Karpas-422 (cell line): ENCODE results near the gene RARB. TPM values are rescaled to one million over a fixed set of nuclear protein-coding genes. Genes with fewer than 3 reads are reported as not detected.

Experiments
- DNase-seq: peaks from one replicate; pipeline ENCODE4 v3.0.0-alpha.2; 2015
- H2AFZ ChIP-seq: fragments of 200-600 bp; sonication (generic); 2 replicates; pipeline ENCODE4 v1.6.1; 2014; ENCODE audit warnings: antibody characterized with exemption, low read length, mixed read lengths
- H3K27ac ChIP-seq: fragments of 200-600 bp; sonication (generic); 2 replicates; pipeline ENCODE4 v1.5.1; 2014; ENCODE audit warnings: mild to moderate bottlenecking, low read length, moderate library complexity
- H3K27me3 ChIP-seq: fragments of 200-600 bp; sonication (generic); 2 replicates; pipeline ENCODE4 v1.6.1; 2014; ENCODE audit warnings: low read length, mixed read lengths
- H3K36me3 ChIP-seq: fragments of 200-600 bp; sonication (generic); 2 replicates; pipeline ENCODE4 v1.6.1; 2014; ENCODE audit warnings: low read length, mixed read lengths; ENCODE audit not compliant: insufficient read depth
- H3K4me1 ChIP-seq: fragments of 200-600 bp; sonication (generic); 2 replicates; pipeline ENCODE4 v1.6.1; 2014; ENCODE audit warnings: mild to moderate bottlenecking, low read length, mixed read lengths
- H3K4me2 ChIP-seq: fragments of 200-600 bp; sonication (generic); 2 replicates; pipeline ENCODE4 v1.6.1; 2014; ENCODE audit warnings: low read length, low read depth, mild to moderate bottlenecking; ENCODE audit not compliant: poor library complexity, severe bottlenecking
- H3K4me3 ChIP-seq: fragments of 200-600 bp; sonication (generic); 2 replicates; pipeline ENCODE4 v1.5.1; 2014; ENCODE audit warnings: mild to moderate bottlenecking, antibody characterized with exemption, low read length, mixed read lengths
- H3K79me2 ChIP-seq: fragments of 200-600 bp; sonication (generic); 2 replicates; pipeline ENCODE4 v1.6.1; 2014; ENCODE audit warnings: mild to moderate bottlenecking, low read length, mixed read lengths
- H3K9ac ChIP-seq: fragments of 200-600 bp; sonication (generic); 2 replicates; pipeline ENCODE4 v1.6.0; 2014; ENCODE audit warnings: low read length
- H3K9me2 ChIP-seq: fragments of 200-600 bp; sonication (generic), shearing (Covaris generic); replicated peaks from 2 replicates; pipeline ENCODE4 v1.6.0; 2014; ENCODE audit warnings: mild to moderate bottlenecking, low read length, moderate library complexity; ENCODE audit not compliant: insufficient read depth
- H3K9me3 ChIP-seq: fragments of 300-700, 200-600 bp; sonication (generic); 2 replicates; pipeline ENCODE4 v1.6.1; 2014; ENCODE audit warnings: low read length, mixed read lengths
- H4K20me1 ChIP-seq: fragments of 200-600 bp; sonication (generic); 2 replicates; pipeline ENCODE4 v1.6.1; 2014; ENCODE audit warnings: mild to moderate bottlenecking, antibody characterized with exemption, low read length, low read depth; ENCODE audit not compliant: insufficient read depth
- total RNA-seq: library from RNA; depleted of rRNA; stranded (reverse); fragments of >200 nt; shearing (Covaris generic); gene quantifications from 2 replicates; pipeline ENCODE4 v1.2.3, GENCODE V29; 2014; ENCODE audit warnings: low replicate concordance

Gene RARB
- total RNA-seq, 1 experiment from 2014 or later = not detected

DNA sequence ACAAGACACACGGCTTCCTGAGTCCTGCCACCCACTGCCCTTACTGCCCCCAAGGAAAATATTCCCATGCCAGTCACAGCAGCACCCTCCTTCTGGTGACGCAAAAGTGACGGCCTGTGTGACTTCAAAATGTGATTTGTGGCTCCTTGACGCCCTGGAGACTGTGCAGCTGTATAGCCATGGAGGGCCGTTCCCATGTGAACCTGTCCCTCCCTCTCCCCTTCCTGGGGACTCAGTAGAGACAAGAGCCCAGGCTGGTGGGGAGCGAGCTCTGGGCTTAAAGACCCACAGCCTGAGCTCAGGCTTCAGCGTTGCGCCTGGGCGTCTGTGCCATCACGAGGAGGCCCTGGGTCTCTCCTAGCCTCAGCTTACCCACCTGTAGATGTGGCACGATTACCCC, 158.5 kb downstream of the RARB start:
- Histone ChIP-seq H2AFZ (no peak overlapping the region), H3K9me2 (no peaks in the 10 kb centered on the region), H3K79me2 (no peaks in the 10 kb centered on the region), H3K4me3 (no peak overlapping the region), H3K27me3 (no peaks in the 10 kb centered on the region), H4K20me1 (no peaks in the 10 kb centered on the region), H3K27ac (no peak overlapping the region), H3K9ac (no peak overlapping the region), H3K4me2 (no peak overlapping the region), H3K36me3 (no peaks in the 10 kb centered on the region), H3K9me3 (no peaks in the 10 kb centered on the region), H3K4me1 (no peaks in the 10 kb centered on the region)
- DNase-seq = no peak

DNA sequence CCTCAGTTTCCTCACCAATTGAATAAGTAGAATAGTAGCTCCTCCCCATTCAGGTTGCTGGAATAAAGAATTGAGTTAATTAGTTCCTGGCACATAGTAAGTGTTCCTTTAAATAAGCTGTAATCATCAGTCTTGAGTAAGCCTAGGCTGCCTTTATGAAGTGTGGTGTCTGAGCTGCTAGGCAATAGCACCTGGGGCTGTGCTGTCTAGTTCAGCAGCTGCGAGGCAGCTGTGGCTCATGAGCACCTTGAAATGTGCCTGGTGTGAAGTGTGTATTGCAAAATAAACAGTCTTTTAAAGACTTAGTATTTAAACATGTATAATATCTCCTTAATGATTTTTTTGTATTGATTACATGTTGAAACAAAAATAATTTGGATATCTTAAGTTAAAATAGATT, 159.0 kb downstream of the RARB start:
- Histone ChIP-seq H3K27me3 (no peaks in the 10 kb centered on the region), H3K36me3 (no peaks in the 10 kb centered on the region), H2AFZ (no peak overlapping the region), H3K9me2 (no peaks in the 10 kb centered on the region), H4K20me1 (no peaks in the 10 kb centered on the region), H3K4me3 (no peak overlapping the region), H3K4me1 (no peaks in the 10 kb centered on the region), H3K9me3 (no peaks in the 10 kb centered on the region), H3K79me2 (no peaks in the 10 kb centered on the region), H3K4me2 (no peak overlapping the region), H3K9ac (no peak overlapping the region), H3K27ac (no peak overlapping the region)
- DNase-seq = no peak

DNA sequence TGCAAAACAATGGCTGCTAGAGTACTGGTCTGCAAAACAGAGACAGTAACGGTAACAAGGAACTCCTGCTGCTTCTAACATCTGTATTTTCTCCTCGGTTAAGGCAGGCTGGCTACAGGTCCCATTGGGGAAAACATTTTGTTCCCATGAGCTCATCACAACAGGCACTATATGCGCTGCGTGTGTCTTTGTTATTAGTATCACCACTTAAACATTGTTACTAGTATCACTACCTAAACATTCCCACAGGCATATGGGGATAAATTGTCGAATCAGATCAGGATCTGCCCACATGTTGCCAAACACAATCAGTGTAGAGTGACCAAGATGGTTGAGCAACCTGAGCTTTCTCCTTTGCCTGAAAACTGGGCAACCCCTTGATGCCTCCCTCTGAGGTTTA, 159.5 kb downstream of the RARB start:
- H3K79me2 ChIP-seq = no peaks in the 10 kb centered on the region
- H3K27me3 ChIP-seq = no peaks in the 10 kb centered on the region
- no peak overlapping the region for H3K9ac ChIP-seq
- no peak overlapping the region for H3K27ac ChIP-seq
- H3K4me1 ChIP-seq = no peaks in the 10 kb centered on the region
- no peaks in the 10 kb centered on the region for H3K36me3 ChIP-seq
- DNase-seq = no peak
- H3K4me2 ChIP-seq = no peak overlapping the region
- H2AFZ ChIP-seq = no peak overlapping the region
- H4K20me1 ChIP-seq = no peaks in the 10 kb centered on the region
- H3K9me2 ChIP-seq = no peaks in the 10 kb centered on the region
- no peak overlapping the region for H3K4me3 ChIP-seq
- no peaks in the 10 kb centered on the region for H3K9me3 ChIP-seq

DNA sequence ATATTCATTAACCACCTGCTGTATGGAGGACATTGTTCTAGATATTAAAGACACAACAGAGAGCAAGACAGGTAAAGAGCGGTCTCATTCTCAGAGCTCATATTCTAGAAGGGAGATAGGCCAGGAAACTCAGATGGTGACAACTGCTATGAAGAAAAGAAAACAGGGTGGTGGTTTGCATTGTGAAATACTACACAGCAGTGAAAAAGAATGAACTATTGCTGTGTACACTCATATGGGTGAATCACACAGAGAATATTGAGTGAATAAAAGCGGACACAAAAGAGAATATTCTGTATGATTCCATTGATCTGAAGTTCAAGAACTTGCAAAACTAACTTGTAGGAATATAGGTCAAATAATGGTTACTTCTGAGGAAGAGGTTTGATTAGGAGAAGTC, 159.9 kb downstream of the RARB start:
- H3K4me3 ChIP-seq = no peak overlapping the region
- H3K4me1 ChIP-seq = no peaks in the 10 kb centered on the region
- H3K36me3 ChIP-seq = no peaks in the 10 kb centered on the region
- no peaks in the 10 kb centered on the region for H3K9me3 ChIP-seq
- H3K27me3 ChIP-seq = no peaks in the 10 kb centered on the region
- H3K27ac ChIP-seq = no peak overlapping the region
- no peaks in the 10 kb centered on the region for H3K9me2 ChIP-seq
- no peaks in the 10 kb centered on the region for H4K20me1 ChIP-seq
- no peak overlapping the region for H3K9ac ChIP-seq
- H3K79me2 ChIP-seq = no peaks in the 10 kb centered on the region
- no peak for DNase-seq
- no peak overlapping the region for H2AFZ ChIP-seq
- no peak overlapping the region for H3K4me2 ChIP-seq

DNA sequence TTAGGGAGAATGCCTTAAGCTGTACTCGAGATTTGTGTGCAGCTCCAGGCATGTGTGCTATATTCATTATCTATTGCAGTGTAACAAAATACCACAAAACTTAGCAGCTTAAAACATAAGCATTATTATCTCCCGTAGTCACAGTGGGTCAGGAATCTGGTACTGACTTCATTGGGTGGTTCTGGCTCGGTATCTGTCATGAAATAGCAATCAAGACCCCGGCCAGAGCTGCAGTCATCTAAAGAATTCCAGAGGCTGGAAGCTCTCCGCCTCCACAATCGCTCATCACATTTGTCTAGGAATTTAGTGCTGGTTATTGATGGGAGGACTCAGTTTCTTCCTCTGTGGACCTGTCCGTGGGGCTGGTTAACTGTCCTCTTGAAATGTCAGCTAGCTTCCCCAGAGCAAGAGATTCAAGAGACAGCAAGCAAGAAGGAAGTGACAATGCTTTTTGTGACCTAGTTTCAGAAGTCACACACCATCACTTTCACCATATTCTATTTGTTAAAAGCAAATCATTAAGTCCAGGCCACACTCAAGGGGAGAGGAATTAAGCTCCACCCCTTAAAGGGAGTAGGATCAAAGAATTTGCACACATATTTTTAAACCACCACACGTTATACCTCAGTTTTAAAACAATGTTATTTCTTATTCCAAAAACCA, 160.5 kb downstream of the RARB start:
- DNase-seq = no peak

DNA sequence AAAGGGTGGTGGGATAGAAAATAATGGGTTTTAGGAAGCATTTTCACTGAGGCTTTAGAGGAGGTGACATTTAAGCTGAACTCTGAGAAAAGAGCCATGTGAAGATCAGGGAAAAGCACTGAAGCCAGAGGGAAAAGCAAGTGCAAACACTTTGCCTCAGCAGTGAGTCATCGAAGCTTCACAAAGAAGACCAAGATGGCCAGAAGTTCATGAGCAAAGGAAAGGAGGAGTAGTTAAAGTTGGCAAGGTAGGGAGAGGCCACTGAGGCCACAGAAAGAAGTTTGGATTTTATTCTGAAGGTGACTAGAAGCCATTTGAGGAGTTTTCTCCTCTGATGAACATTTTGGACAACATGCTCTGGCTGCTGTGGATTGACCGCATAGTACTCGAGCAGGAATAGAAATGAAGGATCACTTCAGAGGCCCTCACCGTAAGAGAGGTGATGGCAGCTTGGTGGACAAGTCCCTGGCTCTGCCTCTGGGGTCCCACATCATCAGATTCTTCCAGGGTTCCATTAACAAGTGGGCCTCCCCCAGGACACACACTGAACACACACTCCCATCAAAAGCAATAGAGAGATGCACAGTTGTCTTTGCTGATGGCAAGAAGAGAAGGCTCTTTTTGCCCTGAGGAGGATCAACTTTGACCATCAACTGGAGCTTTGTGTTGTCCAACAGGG, 161.2 kb downstream of the RARB start:
- no peaks in the 10 kb centered on the region for H3K79me2 ChIP-seq

More for the DNA sequence above, 160.5 kb downstream of the RARB start:
- Histone ChIP-seq H3K27ac (no peak overlapping the region), H3K4me2 (no peak overlapping the region), H3K79me2 (no peaks in the 10 kb centered on the region), H4K20me1 (no peaks in the 10 kb centered on the region), H3K36me3 (no peaks in the 10 kb centered on the region), H3K27me3 (no peaks in the 10 kb centered on the region), H3K9ac (no peak overlapping the region), H3K9me3 (no peaks in the 10 kb centered on the region), H2AFZ (no peak overlapping the region), H3K4me1 (no peaks in the 10 kb centered on the region), H3K9me2 (no peaks in the 10 kb centered on the region), H3K4me3 (no peak overlapping the region)

DNA sequence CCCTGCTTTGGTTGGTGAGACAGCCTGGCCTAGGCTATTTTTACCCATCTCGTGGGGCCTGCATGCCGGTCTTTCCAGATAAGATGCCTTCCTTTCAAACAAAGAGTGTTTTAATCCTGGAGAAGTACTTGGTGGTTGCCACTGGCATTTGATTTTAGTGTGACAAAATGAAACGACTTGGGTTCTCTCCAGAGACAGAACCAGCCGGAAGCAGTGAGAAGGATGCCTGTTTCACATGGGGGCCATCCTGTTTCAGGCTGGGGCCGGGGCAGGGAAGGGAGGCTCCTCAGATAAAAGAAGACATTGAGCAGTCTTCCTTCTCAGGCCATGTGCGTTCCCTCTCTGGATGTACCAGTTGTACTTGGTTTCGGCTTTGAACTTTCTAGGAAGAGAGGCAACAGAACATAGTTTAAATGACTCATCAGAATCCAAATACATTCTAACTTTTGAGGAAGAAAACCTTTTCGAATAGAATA, 161.8 kb downstream of the RARB start:
- H3K4me1 ChIP-seq = no peaks in the 10 kb centered on the region
- no peaks in the 10 kb centered on the region for H3K9me3 ChIP-seq
- no peaks in the 10 kb centered on the region for H3K79me2 ChIP-seq
- no peaks in the 10 kb centered on the region for H3K27me3 ChIP-seq
- no peak overlapping the region for H3K4me2 ChIP-seq
- no peak for DNase-seq
- H2AFZ ChIP-seq = no peak overlapping the region
- H3K36me3 ChIP-seq = no peaks in the 10 kb centered on the region
- no peak overlapping the region for H3K9ac ChIP-seq
- no peak overlapping the region for H3K27ac ChIP-seq
- H3K9me2 ChIP-seq = no peaks in the 10 kb centered on the region
- H3K4me3 ChIP-seq = no peak overlapping the region
- no peaks in the 10 kb centered on the region for H4K20me1 ChIP-seq

More for the DNA sequence above, 161.2 kb downstream of the RARB start:
- H3K27me3 ChIP-seq = no peaks in the 10 kb centered on the region
- H3K4me3 ChIP-seq = no peak overlapping the region
- H3K36me3 ChIP-seq = no peaks in the 10 kb centered on the region
- no peaks in the 10 kb centered on the region for H3K9me2 ChIP-seq
- no peaks in the 10 kb centered on the region for H4K20me1 ChIP-seq
- H3K4me1 ChIP-seq = no peaks in the 10 kb centered on the region
- H3K9me3 ChIP-seq = no peaks in the 10 kb centered on the region
- DNase-seq = no peak
- H3K4me2 ChIP-seq = no peak overlapping the region
- H3K27ac ChIP-seq = no peak overlapping the region
- no peak overlapping the region for H2AFZ ChIP-seq
- H3K9ac ChIP-seq = no peak overlapping the region

DNA sequence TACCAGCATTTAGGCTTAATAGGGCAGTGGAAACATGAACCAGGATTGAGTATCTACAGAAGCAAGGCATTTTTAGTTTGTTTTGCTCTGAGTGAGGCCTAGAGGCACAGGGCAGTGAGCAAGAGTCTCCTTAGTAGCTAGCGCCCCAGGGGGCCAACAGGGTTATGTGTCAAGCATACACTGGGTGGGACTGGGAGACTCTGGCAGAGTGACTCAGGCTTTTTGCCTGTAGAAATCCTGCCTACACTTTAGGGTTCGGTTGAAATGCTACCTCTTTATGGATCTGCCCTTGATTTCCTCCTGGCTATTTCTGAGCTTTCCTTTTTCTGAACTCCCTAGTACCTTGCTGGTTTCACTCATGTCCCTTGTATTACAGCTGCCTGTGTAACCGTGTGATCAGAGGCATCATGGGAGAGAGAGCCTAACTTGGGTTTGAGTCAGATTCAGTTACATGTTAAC, 164.5 kb downstream of the RARB start:
- H3K27ac ChIP-seq = no peak overlapping the region

More for the DNA sequence above, 164.5 kb downstream of the RARB start:
- H3K9ac ChIP-seq = no peak overlapping the region
- no peaks in the 10 kb centered on the region for H3K27me3 ChIP-seq
- no peaks in the 10 kb centered on the region for H3K9me3 ChIP-seq
- no peaks in the 10 kb centered on the region for H3K9me2 ChIP-seq
- H2AFZ ChIP-seq = no peak overlapping the region
- no peaks in the 10 kb centered on the region for H3K4me1 ChIP-seq
- H3K79me2 ChIP-seq = no peaks in the 10 kb centered on the region
- 0 out of 2 replicates have a peak, but pooled peaks cover 3% of the 10 kb centered on the region for H4K20me1 ChIP-seq
- no peak for DNase-seq
- H3K4me2 ChIP-seq = no peak overlapping the region
- no peak overlapping the region for H3K4me3 ChIP-seq
- H3K36me3 ChIP-seq = peaks cover 3% of the 10 kb centered on the region; the same call in 1 of the 2 replicates
